Activated T-cell treated with anti-CD3 and anti-CD28 coated beads for 48 hours (primary cell): ENCODE measurements around the gene TBC1D8.

Experiments
- DNase-seq: peaks from one replicate; pipeline ENCODE4 v3.0.0-alpha.2; 2020; ENCODE audit warnings: low read depth

TBC1D8 gene

GRCh38 chr2:101026923-101027469, 124.2 kb downstream of the TBC1D8 start:
- no peak for DNase-seq

GRCh38 chr2:101026253-101026701, 124.9 kb downstream of the TBC1D8 start:
- no peak for DNase-seq

- no peak for DNase-seq
Measured at GRCh38 chr2:101025561-101025960, 125.6 kb downstream of the TBC1D8 start.

- no peak for DNase-seq
Measured at GRCh38 chr2:101023327-101024107, 127.7 kb downstream of the TBC1D8 start.

- no peak for DNase-seq
Measured at GRCh38 chr2:101022221-101022620, 129.0 kb downstream of the TBC1D8 start.

- no peak for DNase-seq
Measured at GRCh38 chr2:101018934-101019333, 132.2 kb downstream of the TBC1D8 start.

GRCh38 chr2:101017371-101017770, 133.8 kb downstream of the TBC1D8 start:
- no peak for DNase-seq

- DNase-seq, result no peak
Measured at GRCh38 chr2:101014264-101014857, 136.8 kb downstream of the TBC1D8 start.

GRCh38 chr2:101012706-101013181, 138.4 kb downstream of the TBC1D8 start:
- DNase-seq, result no peak

GRCh38 chr2:101012054-101012705, 139.0 kb downstream of the TBC1D8 start:
- no peak for DNase-seq

GRCh38 chr2:101011152-101011551, 140.0 kb downstream of the TBC1D8 start:
- no peak for DNase-seq

- no peak for DNase-seq
Measured at GRCh38 chr2:101007415-101008345, 143.5 kb downstream of the TBC1D8 start.

- no peak for DNase-seq
Measured at GRCh38 chr2:101006065-101006715, 145.0 kb downstream of the TBC1D8 start.

- no peak for DNase-seq
Measured at GRCh38 chr2:101004620-101005325, 146.4 kb downstream of the TBC1D8 start.

- no peak for DNase-seq
Measured at GRCh38 chr2:101003278-101003775, 147.9 kb downstream of the TBC1D8 start.

GRCh38 chr2:101002562-101003277, 148.5 kb downstream of the TBC1D8 start:
- no peak for DNase-seq

- DNase-seq, result peak; percentile 94
Measured at GRCh38 chr2:101001691-101002561, 149.3 kb downstream of the TBC1D8 start, which contains the start of gene RPL31. Gene RPL31 (plus strand): TSS chr2:101002289. CDS start chr2:101002702, 413 bp downstream.

- no peak for DNase-seq
Measured at GRCh38 chr2:100999995-101000394, 151.2 kb downstream of the TBC1D8 start.
